Measurements from ENCODE around the gene FNDC1. TPM values are rescaled to one million over a fixed set of nuclear protein-coding genes. Genes with fewer than 3 reads are reported as not detected.
A peak's percentile ranks its signal among the peaks of the same experiment; 100 is the strongest.

FNDC1 gene
- total RNA-seq, 1 donor from 2014 or later, result 6.3 TPM

DNA sequence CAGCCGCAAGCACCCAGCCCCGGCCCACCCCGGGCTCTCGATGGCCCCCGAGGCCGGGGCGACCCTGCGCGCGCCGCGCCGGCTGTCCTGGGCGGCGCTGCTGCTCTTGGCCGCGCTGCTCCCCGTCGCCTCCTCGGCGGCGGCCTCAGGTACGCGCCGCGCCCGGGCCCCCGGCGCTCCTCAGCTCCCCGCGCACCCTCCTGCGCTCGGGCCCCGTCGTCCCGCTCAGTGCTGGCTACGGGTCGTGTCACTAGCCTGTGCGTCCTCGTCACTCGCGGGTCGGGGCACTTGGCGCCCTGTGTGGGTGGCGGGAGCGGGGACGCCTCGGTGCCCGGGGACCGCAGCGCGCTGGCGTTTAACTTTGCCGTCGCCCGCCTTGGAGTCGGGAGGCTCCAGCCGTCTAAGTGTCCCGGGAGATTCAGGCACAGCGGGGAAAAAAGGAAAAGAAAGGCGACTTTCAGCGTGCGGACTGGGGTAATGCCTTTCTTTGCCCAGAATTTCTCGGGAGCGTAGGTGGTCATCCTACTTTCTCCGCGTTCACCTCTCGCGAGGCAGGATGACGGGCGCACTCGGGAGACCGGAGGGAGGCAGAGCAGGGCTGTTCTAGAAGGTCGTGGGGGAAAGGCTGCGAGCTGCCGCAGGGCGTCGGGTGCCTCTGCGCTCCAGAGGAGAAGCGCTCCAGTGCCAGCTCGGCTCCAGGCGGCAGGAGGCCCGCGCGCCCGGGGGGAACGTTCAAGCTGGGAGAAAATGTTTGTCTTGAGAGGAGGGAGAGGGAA, 545 bp downstream of the FNDC1 start:
- Histone ChIP-seq H3K4me3 (ENCODE audit: insufficient read depth, low read depth, low read length) (peak overlapping the region; percentile 54), H3K4me2 (ENCODE audit: low read length) (peak overlapping the region; percentile 86), H3K36me3 (ENCODE audit: insufficient read depth, low read length) (no peaks in the 10 kb centered on the region), H3K4me1 (ENCODE audit: insufficient read depth, low read length) (peaks cover 21% of the 10 kb centered on the region), H3K79me2 (ENCODE audit: insufficient read depth, low read length) (no peaks in the 10 kb centered on the region), H3K9me3 (ENCODE audit: insufficient read depth, low read depth, low read length) (no peaks in the 10 kb centered on the region), H3K9ac (ENCODE audit: low read length) (peak overlapping the region; percentile 71), H3K27me3 (ENCODE audit: insufficient read depth, low read length) (peaks cover 34% of the 10 kb centered on the region), H3K27ac (ENCODE audit: low read depth, low read length) (no peak overlapping the region), H2AFZ (ENCODE audit: low read depth, low read length) (peak overlapping the region; percentile 74), H4K20me1 (ENCODE audit: insufficient read depth, low read length) (no peaks in the 10 kb centered on the region)
- peaks cover 22% of the 10 kb centered on the region for H3K4me1 Mint-ChIP-seq (ENCODE audit: low read depth, unreplicated experiment)
- peaks cover 5% of the 10 kb centered on the region for H3K9me3 Mint-ChIP-seq (ENCODE audit: unreplicated experiment)
- no peak overlapping the region for H3K27ac Mint-ChIP-seq (ENCODE audit: unreplicated experiment)
- FAIRE-seq, result no peak
- peak; percentile 51 for DNase-seq (ENCODE audit: low read depth)
- peaks cover 2% of the 10 kb centered on the region for H3K36me3 Mint-ChIP-seq (ENCODE audit: low read depth, unreplicated experiment)
- H3K27me3 Mint-ChIP-seq (ENCODE audit: low read depth, unreplicated experiment), result peaks cover 48% of the 10 kb centered on the region
- TF ChIP-seq, protein P1, sequence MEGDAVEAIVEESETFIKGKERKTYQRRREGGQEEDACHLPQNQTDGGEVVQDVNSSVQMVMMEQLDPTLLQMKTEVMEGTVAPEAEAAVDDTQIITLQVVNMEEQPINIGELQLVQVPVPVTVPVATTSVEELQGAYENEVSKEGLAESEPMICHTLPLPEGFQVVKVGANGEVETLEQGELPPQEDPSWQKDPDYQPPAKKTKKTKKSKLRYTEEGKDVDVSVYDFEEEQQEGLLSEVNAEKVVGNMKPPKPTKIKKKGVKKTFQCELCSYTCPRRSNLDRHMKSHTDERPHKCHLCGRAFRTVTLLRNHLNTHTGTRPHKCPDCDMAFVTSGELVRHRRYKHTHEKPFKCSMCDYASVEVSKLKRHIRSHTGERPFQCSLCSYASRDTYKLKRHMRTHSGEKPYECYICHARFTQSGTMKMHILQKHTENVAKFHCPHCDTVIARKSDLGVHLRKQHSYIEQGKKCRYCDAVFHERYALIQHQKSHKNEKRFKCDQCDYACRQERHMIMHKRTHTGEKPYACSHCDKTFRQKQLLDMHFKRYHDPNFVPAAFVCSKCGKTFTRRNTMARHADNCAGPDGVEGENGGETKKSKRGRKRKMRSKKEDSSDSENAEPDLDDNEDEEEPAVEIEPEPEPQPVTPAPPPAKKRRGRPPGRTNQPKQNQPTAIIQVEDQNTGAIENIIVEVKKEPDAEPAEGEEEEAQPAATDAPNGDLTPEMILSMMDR (IDR thresholded peaks at IDR 0.05; ENCODE audit: insufficient read depth, low read depth, low read length), result no peak
- peak; percentile 75 for TF ChIP-seq EZH2 (IDR thresholded peaks at IDR 0.05; ENCODE audit: insufficient read depth, low read length)
- peak overlapping the region; percentile 86 for H3K4me3 Mint-ChIP-seq (ENCODE audit: unreplicated experiment)

DNA sequence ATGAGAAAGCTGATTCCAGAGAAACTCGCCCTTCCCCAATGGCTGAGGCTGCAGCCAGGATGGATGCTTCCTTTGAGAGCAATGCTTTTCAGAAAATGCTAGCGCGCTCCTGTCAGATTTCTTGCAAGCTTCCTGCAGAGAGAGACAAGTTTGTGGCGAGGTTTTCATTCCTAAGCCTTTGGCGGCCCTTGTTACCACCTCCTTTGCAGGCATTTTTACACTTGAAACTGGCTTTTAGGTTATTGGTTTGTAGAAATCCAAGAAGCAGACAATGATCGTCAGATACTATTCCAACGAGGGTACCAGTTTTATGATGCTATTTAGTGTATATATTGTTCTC, 1.1 kb downstream of the FNDC1 start:
- Mint-ChIP-seq H3K36me3 (ENCODE audit: low read depth, unreplicated experiment) (peaks cover 2% of the 10 kb centered on the region), H3K4me1 (ENCODE audit: low read depth, unreplicated experiment) (peaks cover 22% of the 10 kb centered on the region), H3K27ac (ENCODE audit: unreplicated experiment) (peak overlapping the region; percentile 53), H3K27me3 (ENCODE audit: low read depth, unreplicated experiment) (peaks cover 46% of the 10 kb centered on the region), H3K9me3 (ENCODE audit: unreplicated experiment) (peaks cover 5% of the 10 kb centered on the region), H3K4me3 (ENCODE audit: unreplicated experiment) (peak overlapping the region; percentile 86)
- Histone ChIP-seq H3K9me3 (ENCODE audit: insufficient read depth, low read depth, low read length) (no peaks in the 10 kb centered on the region), H4K20me1 (ENCODE audit: insufficient read depth, low read length) (no peaks in the 10 kb centered on the region), H3K27ac (ENCODE audit: low read depth, low read length) (no peak overlapping the region), H3K9ac (ENCODE audit: low read length) (peak overlapping the region; percentile 71), H3K79me2 (ENCODE audit: insufficient read depth, low read length) (no peaks in the 10 kb centered on the region), H2AFZ (ENCODE audit: low read depth, low read length) (peak overlapping the region; percentile 74), H3K27me3 (ENCODE audit: insufficient read depth, low read length) (peaks cover 31% of the 10 kb centered on the region), H3K36me3 (ENCODE audit: insufficient read depth, low read length) (no peaks in the 10 kb centered on the region), H3K4me3 (ENCODE audit: insufficient read depth, low read depth, low read length) (peak overlapping the region; percentile 54), H3K4me2 (ENCODE audit: low read length) (peak overlapping the region; percentile 86), H3K4me1 (ENCODE audit: insufficient read depth, low read length) (peaks cover 21% of the 10 kb centered on the region)
- DNase-seq (ENCODE audit: low read depth) (peak; percentile 48), FAIRE-seq (no peak)
- no peak for TF ChIP-seq EZH2 (IDR thresholded peaks at IDR 0.05; ENCODE audit: insufficient read depth, low read length)
- TF ChIP-seq, protein P1 (IDR thresholded peaks at IDR 0.05; ENCODE audit: insufficient read depth, low read depth, low read length), result no peak
